A673 (cell line): ENCODE results near the gene FYTTD1.

ENCODE experiments used
- EZH2 ChIP-seq: fragments of 200-600 bp; sonication (generic); IDR thresholded peaks from 2 replicates; pipeline ENCODE4 v1.6.1; 2017; ENCODE audit warnings: borderline replicate concordance, low read depth, mild to moderate bottlenecking, mixed read lengths, antibody characterized with exemption, low read length; ENCODE audit not compliant: poor library complexity, severe bottlenecking
- TF ChIP-seq, protein P1 (sequence below): fragments of 300-800, 200-600 bp; sonication (generic); conservative IDR thresholded peaks from 2 replicates; pipeline ENCODE4 v1.5.1; 2017; ENCODE audit warnings: low read depth, mild to moderate bottlenecking, antibody characterized with exemption, low read length, moderate library complexity, mixed read lengths

DNA sequence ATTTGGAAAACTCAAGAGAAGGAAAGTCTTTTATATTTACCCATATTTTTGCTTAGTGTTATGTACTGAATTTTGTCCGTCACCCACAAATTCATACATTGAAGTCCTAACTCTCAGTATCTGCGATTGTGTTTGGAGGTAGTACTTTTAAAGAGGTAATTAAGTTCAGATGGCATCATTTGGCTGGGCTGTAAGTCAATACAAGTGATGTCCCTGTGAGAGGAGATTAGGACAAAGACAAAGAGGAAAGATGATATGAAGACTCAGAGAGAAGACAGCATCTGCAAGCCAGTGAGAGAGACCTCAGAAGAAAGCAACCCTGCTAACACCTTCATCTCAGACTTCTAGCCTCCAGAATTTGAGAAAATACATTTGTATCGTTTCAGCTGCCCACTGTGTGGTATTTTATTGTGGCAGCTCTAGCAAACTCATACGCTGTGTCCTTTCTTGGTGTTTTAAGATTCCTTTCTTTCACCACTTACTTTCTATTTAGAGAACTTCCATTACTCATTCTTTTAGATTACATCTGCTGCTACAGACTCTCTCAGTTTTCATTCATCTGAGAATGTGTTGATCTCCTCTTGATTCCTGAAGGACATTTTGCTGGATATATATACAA, 58.4 kb downstream of the FYTTD1 start:
- TF ChIP-seq, protein P1, sequence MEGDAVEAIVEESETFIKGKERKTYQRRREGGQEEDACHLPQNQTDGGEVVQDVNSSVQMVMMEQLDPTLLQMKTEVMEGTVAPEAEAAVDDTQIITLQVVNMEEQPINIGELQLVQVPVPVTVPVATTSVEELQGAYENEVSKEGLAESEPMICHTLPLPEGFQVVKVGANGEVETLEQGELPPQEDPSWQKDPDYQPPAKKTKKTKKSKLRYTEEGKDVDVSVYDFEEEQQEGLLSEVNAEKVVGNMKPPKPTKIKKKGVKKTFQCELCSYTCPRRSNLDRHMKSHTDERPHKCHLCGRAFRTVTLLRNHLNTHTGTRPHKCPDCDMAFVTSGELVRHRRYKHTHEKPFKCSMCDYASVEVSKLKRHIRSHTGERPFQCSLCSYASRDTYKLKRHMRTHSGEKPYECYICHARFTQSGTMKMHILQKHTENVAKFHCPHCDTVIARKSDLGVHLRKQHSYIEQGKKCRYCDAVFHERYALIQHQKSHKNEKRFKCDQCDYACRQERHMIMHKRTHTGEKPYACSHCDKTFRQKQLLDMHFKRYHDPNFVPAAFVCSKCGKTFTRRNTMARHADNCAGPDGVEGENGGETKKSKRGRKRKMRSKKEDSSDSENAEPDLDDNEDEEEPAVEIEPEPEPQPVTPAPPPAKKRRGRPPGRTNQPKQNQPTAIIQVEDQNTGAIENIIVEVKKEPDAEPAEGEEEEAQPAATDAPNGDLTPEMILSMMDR, result no peak
- no peak for TF ChIP-seq EZH2
